Measurements from ENCODE around the gene KREMEN1. TPM values are rescaled to one million over a fixed set of nuclear protein-coding genes. Genes with fewer than 3 reads are reported as not detected.

Gene KREMEN1
- total RNA-seq, 1 experiment from 2014 or later, result 31.9 TPM

GRCh38 chr22:29088809-29089208 lies 16.0 kb downstream of the KREMEN1 start:
- Histone ChIP-seq H4K20me1 (ENCODE audit: insufficient read depth) (no peaks in the 10 kb centered on the region), H3K27me3 (ENCODE audit: insufficient read depth, low read length) (no peaks in the 10 kb centered on the region), H3K9me3 (ENCODE audit: control insufficient read depth in 1 of 2, insufficient read depth in 1 of 2, low read depth in 1 of 2, low read length in 2 of 2) (no peaks in the 10 kb centered on the region), H2AFZ (ENCODE audit: low read depth, low read length, poor library complexity, severe bottlenecking) (no peak overlapping the region), H3K27ac (ENCODE audit: low read depth, low read length) (no peak overlapping the region), H3K36me3 (ENCODE audit: control insufficient read depth in 1 of 2, insufficient read depth in 2 of 2, low read length in 2 of 2) (no peaks in the 10 kb centered on the region), H3K9me2 (ENCODE audit: insufficient read depth) (no peaks in the 10 kb centered on the region), H3K79me2 (ENCODE audit: insufficient read depth, low read length) (no peaks in the 10 kb centered on the region), H3K9ac (ENCODE audit: low read length) (no peak overlapping the region), H3K4me2 (ENCODE audit: low read length) (no peak overlapping the region), H3K4me3 (replicated peaks in 1 of 2; ENCODE audit: low read depth in 1 of 2, low read length in 2 of 2) (no peak overlapping the region), H3K4me1 (ENCODE audit: control insufficient read depth in 1 of 2, insufficient read depth in 2 of 2, low read length in 2 of 2) (no peaks in the 10 kb centered on the region)
- TF ChIP-seq SP1 (IDR thresholded peaks at IDR 0.05; ENCODE audit: low read depth) (no peak), YY1 (IDR thresholded peaks at IDR 0.05; ENCODE audit: extremely low read depth, insufficient replicate concordance, low read depth, low read length) (no peak), REST (IDR thresholded peaks at IDR 0.05; ENCODE audit: low read depth) (no peak), POLR2A (IDR thresholded peaks at IDR 0.05; ENCODE audit: borderline replicate concordance, extremely low read depth, insufficient read depth, insufficient read length) (no peak), EZH2 (IDR thresholded peaks at IDR 0.05) (no peak), ZBTB33 (IDR thresholded peaks at IDR 0.05; ENCODE audit: extremely low read depth, insufficient replicate concordance, low read length) (no peak), TCF7L2 (IDR thresholded peaks at IDR 0.05; ENCODE audit: borderline replicate concordance, extremely low read depth, insufficient read depth, insufficient read length) (no peak), CBX3 (IDR thresholded peaks at IDR 0.05; ENCODE audit: low read depth) (no peak)
- intact Hi-C loops (cut with micrococcal nuclease), result no loop called here
- ChIA-PET RAD21 (ENCODE audit: low non-redundant PET in 1 of 2, low total read pairs in 2 of 2, uncharacterized antibody in 2 of 2, unreplicated experiment in 2 of 2) (no interaction called here), CTCF (no interaction called here), POLR2A (no interaction called here)
- no TSS peak for BruUV-seq (replicated peaks)
- DNase-seq (ENCODE audit: low read depth, low spot score) (no peak), ATAC-seq (no peak)
